Measurements from ENCODE around the gene RPH3AL.
"Not testable (repeated sequence)": the region's sequence is repeated elsewhere in the genome, so short reads cannot be mapped to it uniquely, and the experiment has no call there.

Gene RPH3AL

DNA sequence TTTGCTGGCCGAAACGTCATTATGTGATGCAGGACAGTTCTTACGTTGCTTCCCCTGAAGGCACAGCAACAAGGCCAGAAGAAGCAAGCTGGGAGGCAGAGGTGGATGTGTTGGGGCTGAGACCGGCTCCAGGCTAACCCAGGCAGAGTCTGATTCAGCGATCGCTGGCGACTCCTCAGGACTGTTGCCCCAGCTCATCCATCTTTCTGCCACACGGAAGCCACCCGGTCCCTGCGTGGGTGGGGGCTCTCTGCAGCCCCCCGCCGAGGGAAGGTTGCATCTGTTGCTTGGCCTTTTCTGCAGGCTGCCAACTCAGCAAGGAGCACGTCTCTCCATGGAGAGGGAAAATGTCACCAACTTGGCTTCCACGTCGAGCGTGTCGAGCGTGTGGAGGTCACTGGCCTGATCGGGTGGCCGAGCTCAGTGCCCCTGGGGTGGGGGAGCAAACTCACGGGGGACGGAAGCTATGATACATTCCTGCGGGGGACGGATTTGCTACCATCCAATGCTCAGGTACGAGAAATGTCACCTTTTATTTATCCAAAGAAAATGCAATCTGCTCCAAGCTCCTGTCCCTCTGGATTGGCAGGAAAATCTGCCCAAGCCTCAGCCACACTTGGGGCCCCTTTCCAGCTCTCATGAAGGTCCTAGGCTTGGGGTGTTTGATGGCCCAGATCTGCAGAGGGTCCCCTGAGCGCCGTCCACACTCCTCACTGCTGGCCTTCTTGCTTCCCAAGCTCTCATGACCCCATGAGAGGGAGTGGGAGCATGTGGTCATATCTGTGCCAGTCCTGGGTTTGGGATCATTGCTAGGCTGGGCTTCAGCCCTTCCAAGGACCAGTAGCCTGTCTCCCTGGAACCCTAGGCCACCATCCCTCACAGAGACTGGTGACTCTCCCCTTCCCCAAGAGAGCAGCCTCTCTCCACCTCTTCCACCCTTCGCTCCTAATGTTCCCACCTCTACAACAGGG is 69.4 kb downstream of the RPH3AL start:
- DNase-seq (ENCODE audit: low read depth in 1 of 2, low spot score in 1 of 2) = no peak

DNA sequence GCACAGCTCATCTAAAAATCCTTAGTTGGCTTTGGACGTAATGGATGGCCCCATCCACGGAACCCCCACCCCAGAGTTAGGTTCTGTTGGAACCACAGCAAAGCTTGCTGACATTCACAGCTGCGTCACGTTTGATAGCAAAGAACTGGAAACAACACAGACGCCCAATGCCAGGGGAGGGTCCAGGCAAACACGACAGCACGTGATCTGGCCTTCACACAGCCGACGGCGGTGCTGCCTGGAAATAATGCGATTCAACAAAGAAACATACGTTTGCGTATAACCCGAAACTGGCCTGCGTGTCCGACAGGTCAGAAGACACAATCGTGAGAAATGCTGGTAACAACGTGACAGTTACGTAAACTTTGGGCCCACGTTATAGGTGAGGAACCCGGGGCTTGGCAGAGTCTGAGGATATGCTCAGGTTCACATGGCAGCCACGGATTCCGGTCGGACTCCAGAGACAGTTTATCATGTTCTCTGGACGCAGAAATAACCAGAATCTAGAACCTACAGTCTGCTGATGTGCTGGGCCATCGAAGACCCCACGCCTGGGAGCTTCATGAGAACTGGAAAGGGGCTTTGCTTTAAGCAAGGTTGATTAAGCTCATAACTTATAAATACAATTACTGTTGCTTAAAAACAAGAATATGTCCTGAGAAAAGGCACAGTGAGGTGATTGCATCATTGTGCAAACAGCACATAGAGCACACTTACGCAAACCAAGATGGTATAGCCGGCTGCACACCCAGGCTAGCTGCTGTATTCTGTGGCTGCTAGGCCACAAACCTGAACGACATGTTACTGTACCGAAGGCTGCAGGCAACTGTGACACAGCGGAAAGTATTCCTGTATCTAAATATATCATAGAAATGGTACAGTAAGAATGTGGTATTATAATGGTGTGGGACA is 70.4 kb downstream of the RPH3AL start:
- DNase-seq (ENCODE audit: low read depth in 1 of 2, low spot score in 1 of 2) = no peak

DNA sequence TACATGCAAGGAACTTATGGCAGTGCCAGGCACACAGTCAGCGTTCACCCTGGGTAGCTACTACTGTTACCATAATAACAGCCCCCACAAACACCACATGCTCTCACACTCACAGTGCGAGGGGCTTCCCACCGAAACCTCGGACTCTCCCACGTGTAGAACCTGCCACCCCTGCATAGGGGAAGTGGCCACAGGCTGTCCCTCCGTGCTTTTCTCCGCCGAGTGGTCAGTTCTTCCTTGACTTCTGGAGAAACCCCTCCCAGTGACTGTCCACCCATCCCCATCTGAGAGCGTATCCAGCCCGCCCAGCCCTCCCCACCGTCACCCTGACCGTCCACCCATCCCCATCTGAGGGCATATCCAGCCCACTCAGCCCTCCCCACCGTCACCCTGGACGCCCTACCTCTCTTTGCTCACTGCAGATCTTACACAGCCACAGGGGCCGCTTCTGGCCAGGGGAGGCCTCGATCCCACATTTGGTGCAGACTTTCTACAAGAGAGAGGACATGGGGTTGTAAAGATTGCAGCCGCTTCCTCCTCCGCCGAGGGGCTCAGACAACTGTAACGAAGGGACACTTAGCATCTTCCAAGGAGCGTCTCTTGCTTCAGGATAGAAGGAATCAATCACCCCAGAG is 71.1 kb downstream of the RPH3AL start:
- no peak for DNase-seq (ENCODE audit: low read depth in 1 of 2, low spot score in 1 of 2)

DNA sequence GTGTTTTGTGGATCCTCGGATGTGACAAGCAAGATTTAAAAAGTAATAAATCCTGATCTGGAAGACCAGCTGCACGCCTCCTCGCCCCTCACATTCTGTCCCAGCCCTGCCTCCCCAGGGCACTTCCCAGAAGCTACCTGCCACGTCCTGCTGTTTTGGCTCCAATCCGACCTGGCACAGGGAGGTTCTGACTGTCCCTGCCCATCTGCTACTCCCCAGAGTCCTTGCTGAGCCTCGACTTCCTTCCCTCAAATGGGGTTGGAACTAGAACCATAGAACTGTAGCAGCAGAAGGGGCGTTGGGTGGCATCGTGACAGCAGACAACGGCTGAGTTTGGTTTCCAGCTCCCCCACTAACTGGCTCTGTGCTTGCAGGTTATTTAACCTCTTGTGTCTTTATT is 71.7 kb downstream of the RPH3AL start:
- DNase-seq (ENCODE audit: low read depth in 1 of 2, low spot score in 1 of 2) = no peak

DNA sequence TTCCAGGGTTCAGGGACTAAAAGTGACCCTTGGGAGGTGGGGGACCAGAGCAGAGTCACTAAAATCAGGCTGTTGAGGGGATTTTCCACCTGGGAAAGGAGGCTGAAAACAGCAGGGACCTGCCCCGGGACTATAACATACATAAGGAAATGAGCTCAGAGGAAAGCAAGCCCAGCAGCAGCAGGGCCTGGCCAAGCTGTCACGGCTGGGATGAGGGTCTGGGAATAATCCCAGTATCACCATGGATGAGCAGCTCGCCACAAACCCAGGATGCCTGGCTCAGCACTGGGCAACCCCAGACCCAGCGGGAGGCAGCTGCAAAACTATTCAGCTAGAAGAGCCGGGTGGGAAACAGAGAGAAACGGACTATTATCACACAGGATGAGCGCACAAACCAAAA is 72.4 kb downstream of the RPH3AL start:
- no peak for DNase-seq (ENCODE audit: low read depth in 1 of 2, low spot score in 1 of 2)

DNA sequence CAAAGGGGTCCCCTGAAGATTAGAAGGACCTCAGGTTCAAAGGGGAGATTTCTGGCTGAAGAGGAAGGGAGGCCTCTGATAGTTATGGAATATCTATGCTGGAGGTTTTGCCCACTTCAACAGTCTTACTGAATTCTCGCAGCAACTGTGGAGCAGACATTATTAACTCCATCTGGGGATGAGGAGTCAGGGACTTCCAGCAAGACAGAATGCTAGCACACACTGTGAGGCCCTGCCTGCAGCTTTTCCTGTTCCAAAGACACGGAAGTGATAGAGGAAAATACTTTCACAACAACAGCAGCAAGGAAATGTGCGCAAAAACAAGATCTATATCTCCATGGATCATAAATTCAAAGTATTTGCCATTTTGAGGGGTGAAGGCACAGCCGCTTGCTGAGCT is 72.8 kb downstream of the RPH3AL start:
- no peak for DNase-seq (ENCODE audit: low read depth in 1 of 2, low spot score in 1 of 2)

DNA sequence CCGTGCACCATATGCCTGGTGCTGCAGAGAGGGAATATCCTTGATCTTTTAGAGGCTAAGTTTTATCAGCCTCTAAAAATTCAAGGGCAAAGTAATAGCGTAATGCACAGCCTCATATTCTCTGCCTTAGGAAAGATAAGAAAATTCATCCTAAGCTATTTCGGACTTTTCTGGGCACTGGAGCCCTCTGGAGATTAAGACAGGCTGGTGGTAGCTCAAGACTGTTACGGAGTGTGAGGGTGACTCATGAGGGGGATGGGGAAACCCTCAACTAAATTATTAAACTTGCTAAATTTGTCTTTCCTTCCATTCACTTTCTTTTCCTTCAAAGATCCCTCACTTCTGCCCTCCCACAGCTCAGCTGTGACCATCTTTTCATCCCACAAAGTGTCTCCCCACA is 73.3 kb downstream of the RPH3AL start:
- no peak for DNase-seq (ENCODE audit: low read depth in 1 of 2, low spot score in 1 of 2)

DNA sequence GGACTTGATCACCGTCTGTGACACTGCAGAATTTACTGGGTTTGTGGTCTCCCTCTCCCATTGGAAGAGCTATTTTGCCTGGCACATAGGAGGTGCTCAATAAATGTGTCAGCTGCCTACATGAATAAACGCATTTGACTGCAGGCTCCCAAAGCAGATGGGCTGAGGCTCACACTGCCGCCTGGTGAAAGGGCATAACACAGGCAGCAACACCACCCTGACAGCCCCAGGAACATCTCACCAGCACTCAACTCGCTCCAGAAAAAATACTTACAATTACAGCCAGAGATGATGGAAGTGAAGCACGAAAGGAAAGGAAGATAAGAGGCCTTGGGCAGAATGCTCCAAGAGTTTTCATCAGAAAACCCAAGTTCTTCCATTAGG is 73.9 kb downstream of the RPH3AL start:
- DNase-seq (ENCODE audit: low read depth in 1 of 2, low spot score in 1 of 2) = no peak

DNA sequence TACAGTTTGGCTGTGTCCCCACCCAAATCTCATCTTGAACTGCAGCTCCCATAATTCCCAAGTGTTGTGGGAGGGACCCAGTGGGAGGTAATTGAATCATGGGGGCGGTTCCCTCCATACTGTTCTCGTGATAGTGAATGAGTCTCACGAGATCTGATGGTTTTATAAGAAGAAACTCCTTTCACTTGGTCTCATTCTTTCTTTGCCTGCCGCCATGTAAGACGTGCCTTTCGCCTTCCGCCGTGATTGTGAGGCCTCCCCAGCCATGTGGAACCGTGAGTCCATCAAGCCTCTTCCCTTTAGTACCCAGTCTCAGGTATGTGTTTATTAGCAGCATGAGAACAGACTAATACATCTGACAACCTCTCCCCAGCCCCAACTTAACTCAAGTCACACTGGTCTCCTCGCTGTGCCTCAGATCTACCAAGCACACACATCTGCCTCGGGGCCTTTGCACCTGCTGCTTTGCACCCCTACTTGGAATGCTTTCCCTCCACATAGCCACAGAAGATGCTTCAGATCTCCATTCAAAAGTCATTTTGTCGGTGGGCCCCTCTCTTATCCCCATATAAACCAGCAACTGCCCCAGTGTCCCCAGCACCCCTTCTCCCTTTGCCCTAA is 74.4 kb downstream of the RPH3AL start:
- no peak for DNase-seq (ENCODE audit: low read depth in 1 of 2, low spot score in 1 of 2)

DNA sequence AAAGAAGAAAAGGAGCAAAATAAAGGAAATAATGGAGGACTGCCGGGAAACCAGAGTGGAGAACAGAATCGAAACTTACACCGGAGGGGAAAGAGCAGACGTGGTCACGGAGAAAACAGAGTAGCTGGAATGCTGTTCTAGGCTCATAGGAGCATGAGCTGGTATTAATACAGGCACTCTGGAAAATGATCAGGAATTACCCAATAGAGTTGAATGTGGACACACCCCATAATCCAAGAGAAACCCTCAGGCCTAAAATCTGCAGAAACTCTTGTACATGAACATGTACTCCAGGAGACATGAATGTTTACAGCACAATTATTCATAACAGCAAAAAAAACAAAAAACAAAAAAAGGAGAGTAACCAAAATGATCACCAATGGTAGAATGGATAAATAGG is 77.7 kb downstream of the RPH3AL start:
- DNase-seq (ENCODE audit: low read depth in 1 of 2, low spot score in 1 of 2) = no peak

DNA sequence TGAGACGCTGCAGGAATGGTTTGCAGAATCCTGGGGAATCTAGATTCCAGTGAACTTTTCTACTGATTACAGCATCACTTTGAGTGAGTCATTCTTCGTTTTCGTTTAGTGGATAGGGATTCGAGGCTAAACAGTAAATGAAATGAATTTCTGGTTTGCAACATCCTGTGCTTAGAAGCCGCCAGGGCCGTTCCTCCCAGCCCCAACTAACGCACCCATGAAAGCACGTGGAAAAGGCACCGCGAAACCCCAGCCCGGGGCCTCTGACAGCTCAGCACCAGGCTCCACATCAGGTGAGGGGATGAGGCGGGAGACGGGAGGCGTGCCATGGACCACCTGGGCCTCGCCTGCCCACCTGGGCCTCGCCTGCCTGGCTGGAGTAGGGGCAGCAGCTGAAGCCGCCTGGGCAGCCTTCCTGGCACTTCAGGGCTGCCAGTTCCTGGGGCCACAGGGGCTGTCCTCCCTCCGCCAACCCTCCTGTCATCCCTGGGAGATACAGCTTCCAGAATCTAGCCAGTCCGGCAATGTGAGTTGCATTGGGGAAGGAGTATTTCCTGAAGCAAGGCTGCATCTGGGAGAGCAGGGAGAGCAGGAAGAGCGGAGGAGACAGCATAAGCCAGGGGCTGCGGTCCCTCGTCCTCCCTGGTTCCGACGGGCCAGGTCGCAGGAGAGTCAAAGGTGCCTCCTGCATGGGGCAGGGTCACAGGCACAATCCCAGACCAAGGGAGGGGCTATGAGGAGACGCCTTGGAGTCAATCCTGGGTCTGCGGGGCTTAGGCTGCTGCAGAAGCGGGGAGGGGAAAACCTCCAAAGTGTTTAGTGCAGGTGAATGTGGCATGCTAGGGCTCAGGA is 78.4 kb downstream of the RPH3AL start:
- no peak for DNase-seq (ENCODE audit: low read depth in 1 of 2, low spot score in 1 of 2)

DNA sequence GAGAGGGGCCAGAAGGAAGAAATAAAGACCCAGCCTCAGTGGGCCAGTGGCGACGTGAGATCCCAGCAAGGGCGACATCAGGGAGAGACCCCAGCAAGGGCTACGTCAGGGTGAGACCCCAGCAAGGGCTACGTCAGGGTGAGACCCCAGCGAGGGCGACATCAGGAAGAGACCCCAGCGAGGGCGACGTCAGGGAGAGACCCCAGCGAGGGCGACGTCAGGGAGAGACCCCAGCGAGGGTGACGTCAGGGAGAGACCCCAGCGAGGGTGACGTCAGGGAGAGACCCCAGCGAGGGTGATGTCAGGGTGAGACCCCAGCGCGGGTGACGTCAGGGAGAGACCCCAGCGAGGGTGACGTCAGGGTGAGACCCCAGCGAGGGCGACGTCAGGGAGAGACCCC is 79.8 kb downstream of the RPH3AL start:
- not testable (repeated sequence) for DNase-seq (ENCODE audit: low read depth in 1 of 2, low spot score in 1 of 2)

DNA sequence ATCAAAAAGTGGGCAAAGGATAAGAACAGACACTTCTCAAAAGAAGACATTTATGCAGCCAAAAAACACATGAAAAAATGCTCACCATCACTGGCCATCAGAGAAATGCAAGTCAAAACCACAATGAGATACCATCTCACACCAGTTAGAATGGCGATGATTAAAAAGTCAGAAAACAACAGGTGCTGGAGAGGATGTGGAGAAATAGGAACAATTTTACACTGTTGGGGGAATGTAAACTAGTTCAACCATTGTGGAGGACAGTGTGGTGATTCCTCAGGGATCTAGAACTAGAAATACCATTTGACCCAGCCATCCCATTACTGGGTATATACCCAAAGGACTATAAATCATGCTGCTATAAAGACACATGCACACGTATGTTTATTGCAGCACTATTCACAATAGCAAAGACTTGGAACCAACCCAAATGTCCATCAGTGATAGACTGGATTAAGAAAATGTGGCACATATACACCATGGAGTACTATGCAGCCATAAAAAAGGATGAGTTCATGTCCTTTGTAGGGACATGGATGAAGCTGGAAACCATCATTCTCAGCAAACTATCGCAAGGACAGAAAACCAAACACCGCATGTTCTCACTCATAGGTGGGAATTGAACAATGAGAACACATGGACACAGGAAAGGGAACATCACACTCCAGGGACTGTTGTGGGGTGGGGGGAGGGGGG is 80.5 kb downstream of the RPH3AL start:
- DNase-seq (ENCODE audit: low read depth in 1 of 2, low spot score in 1 of 2) = not testable (repeated sequence)

DNA sequence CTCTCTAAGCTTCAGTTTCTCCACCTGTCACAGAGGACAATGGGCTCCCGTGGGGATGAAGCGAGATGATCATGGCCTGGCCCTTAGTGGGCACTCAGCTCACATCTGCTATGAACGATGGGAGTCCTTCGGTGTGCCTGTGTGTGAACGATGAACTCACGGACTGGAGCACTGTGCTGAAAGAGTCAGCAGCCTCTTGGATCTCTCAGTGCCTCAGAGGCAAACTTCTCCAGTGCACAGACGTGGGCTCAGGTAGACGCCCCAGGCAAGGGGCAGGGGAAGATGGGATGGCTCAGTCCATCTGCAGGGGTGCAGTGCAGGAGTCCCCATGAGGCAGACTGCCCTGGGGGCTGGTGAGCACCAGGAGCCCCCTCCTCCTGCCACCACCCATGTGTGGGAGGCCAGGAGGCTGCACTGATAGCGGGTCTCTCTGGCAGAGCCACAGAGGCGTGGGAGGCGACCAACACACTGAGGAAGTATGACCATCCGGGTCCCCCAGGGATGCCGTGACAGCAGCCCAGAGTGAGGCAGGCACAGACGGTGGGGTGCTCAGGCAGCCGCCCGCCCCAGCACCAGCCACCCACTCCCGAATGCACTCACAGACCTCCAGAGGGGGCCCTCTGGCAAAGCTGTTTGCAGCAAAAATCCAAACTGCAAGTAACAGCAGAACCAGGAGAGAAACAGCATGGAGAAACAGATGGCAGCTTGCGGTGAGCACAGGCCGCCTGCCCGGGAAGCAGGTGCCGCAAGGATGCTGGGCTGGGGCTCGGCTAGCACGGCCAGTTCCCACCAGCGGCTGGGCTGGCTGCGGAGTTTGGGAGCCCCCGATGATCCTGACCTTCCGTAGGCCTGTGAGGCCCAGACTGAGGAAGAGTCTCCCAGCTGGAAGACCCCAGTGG is 82.7 kb downstream of the RPH3AL start:
- DNase-seq (ENCODE audit: low read depth in 1 of 2, low spot score in 1 of 2) = no peak

DNA sequence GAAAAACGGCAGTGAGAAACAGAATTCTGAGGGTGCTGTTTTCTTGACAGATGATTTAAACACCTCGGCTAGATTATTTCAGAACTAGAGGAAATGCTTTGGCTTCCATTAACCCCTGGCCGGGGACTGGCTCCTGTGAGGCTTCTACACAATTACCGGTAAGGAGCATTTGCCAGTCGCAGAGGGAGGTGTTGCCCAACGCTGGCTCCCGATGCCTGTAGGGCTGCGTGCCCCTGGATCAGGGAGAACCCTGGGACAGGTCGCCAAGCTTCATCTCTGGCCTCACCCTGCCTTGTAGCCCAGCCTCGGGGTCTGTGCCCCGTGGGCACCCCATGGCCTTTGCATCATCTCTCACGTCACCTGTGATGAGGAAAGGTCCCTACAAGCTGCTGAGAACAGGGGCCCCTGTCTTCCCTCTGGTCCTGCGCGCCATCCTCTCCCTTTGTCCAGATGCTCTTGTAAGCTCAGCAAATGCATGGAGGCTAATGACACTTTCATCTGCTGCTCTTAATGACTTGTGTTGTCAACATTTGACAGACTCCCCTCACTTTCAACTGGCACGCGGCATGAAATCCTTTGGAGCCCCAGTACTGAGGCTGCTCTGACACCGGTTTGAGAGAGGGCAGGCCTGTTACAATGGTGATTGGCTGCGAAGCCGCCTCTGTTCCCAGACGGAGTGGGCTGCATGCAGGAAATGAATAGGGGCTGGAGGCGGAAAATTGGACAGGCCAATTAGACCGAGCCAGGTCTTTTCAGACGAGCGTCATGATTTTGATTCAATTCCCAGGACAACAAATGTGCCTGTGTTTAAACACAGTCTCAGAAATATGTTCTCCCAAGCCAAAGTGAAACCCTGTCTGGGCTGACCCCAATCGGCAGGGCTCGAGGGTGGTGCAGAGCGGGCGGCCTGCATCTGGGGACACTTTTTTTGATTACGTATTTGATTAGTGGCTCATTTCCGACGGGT is 85.6 kb downstream of the RPH3AL start:
- DNase-seq (ENCODE audit: low read depth in 1 of 2, low spot score in 1 of 2) = no peak

DNA sequence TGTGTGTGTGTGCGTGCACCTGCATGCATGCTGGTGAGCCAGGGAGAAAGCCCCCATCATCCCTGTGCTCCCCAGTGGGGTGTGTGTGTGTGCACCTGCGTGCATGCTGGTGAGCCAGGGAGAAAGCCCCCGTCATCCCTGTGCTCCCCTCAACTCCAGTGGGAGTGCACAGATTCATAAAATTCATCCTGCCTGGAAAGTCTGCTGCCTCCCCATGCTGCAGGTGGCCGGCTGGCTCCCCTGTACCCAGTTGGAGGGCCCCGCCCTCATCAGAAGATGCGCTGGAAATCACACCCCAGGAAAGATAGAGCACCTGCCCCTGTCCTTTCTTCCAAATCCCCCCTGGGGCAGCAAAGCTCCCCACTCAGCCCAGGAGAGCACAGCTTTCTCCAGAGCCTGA is 86.4 kb downstream of the RPH3AL start:
- DNase-seq (ENCODE audit: low read depth in 1 of 2, low spot score in 1 of 2) = no peak

DNA sequence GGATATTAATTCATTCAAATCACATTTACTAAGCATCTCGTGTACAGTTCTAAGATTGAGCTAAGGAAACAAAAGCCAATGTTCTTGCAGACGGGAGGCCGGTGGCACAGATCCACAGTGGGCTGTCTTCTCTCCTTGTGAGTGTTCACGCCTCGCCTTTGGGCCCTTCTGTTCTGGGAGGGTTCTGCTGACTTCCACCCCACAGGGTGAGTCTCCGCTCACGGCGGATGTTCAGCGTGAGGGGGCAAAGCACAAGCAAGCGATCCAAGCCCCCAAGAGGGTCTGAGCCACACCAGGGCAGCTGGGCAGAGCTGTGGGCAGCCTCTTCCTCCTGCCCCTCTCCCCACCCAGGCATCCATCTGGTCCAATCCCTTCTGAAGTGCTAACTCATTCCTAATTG is 86.9 kb downstream of the RPH3AL start:
- no peak for DNase-seq (ENCODE audit: low read depth in 1 of 2, low spot score in 1 of 2)

Measured in stimulated activated CD4-positive, alpha-beta T cell treated with anti-CD3 and anti-CD28 coated beads, Interleukin-15, amount 100 ng/mL, for 1 hour (primary cell).